ENCODE results near the gene GIT1.

GIT1 gene

DNA sequence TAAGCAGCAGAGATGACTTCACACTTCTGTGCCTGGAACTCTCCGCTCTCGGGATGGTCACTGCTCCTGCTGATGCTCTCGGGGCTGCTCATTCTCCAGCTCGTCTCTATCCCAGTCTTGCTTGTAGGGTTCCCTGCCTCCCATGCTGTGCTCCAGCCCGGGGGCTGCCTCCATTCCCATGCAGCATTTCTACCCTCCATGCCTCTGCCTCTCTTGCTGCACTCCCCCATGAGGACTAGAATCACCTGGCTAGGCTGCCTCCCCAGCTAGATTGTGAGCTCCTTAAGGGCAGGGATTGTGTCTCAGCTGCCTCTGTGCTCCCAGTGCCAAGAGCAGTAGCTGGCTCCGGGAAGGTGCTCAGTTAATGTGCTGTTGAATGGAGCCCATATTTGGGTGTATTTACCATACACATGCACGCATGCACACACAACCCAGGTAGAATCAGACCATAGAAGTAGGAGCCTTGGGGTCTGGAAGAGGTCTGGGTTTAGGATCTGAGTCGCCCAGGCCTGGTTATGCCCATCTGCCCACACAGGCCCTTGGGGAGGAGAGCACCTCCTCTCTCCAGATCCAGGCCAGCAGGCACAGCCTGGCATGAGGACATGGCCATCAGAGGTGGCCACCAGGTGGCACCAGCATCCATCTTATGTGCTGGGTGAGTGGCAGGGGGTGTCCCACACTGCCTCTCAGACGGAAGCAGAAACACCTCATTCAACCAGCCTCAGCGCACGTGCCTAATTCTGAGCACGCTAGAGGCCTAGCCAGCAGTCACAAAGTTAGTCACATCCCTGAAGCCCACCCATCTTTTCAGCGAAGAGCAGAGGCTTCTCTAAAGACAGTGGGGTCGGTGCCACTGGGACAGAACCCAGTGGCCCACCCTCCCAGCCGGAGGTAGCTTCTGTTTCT is 9.3 kb downstream of the GIT1 start:
- peak; percentile 87 for DNase-seq (ENCODE audit: low spot score)

GRCh38 chr17:29578626-29579485 is 10.6 kb downstream of the GIT1 start:
- peak; percentile 3 for DNase-seq (ENCODE audit: low spot score)

GRCh38 chr17:29577385-29578211 is 11.8 kb downstream of the GIT1 start:
- peak; percentile 77 for DNase-seq (ENCODE audit: low spot score)

- no peak for DNase-seq (ENCODE audit: low spot score)
These were observed 12.5 kb downstream of the GIT1 start for GRCh38 chr17:29577001-29577370.

DNA sequence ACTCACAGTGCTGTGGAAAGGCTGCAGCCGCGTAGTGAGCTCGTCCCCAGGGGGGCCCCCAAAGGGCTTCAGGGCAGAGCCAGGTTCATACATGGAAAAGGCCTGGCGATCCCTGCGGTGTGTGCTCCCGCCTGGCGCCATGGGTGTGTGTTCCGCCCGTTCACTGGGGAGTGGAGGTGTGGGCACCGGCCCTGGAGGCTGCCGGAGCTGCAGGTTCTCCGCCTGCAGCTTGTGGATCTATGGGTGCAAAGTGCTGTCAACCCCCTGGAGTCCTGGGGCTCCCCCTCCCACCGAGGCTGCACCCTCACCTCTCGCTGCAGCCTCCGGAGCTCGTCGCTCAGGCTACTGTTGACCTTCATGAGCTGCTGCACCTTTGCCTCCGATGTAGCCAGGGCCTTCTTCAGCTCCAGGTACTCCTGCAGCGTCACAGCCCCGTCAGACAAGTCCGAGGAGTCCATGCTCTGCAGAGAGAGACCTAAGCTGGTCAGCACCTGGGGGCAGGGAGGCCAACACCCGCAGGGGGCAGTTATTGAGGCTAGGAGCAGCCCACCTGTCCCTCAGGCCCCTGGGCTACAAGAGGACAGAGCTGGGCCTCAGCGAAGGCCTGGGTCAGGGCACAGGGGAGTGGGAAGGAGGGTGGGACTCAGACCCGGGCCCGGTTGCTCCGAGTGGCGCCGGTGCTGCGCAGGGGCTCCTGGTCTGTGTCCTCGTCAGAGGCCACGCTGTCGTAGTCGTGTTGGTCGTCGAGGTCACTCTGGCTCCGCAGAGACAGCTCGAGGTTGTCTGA is 13.0 kb downstream of the GIT1 start:
- DNase-seq (ENCODE audit: low spot score): no peak

GRCh38 chr17:29575511-29576213 is 13.8 kb downstream of the GIT1 start:
- DNase-seq (ENCODE audit: low spot score): no peak

GRCh38 chr17:29574732-29575510 is 14.5 kb downstream of the GIT1 start:
- DNase-seq (ENCODE audit: low spot score): no peak

DNA sequence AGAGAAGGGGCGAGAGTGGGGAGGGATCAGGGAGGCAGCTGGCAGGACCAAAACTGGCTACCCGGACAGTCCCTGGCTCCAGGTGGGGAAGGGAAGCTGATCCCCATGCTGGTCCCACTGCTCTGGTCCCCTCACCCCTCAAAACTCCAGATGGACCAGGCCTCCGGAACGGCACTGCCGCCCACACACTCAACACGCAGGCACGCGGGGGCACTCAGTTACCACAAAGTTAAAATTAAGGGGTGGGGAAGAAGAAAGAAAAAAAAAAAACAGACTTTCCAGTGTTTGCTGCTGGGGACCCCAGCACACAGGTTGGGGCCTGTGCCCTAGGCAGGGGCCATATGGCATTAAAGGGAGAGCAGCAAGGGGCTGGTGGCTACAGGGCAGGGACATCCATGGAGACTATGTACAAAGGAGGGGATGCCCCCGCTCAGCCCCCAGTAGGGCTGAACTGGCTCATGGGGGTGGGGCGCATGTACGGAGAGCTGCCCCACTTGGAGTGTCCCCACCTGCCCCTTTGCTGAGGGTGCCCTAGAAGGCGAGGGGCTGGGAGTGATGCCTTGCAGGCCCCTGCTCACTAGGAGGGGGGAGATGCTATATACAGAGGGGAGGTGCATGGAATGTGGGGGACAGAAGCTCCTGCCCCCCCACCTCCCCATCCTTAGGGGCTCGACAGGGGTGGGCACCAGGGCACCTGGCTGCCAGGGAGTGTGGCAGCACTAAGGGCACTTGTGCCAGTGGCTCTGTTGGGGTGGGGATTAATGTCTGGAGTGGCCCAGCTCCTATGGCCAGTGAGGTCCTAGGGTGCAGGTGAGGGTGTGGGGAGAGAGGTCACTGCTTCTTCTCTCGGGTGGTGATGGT is 15.3 kb downstream of the GIT1 start:
- peak; percentile 4 for DNase-seq (ENCODE audit: low spot score)

DNA sequence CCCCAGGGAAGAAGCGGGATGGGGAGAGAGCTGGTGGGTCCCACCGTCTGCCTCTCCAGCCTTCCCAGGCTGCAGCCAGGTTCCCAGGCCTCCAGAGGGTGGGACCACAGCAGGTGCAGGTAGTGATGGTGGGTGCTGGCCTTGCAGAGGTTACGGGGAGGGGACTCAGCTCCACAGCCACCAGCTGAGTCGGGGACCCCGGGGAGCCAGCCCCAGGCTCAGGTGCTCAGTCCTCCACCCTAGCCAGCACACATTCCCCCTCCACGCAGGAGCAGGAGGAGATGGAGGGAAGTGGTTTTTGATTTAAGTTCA is 15.9 kb downstream of the GIT1 start:
- peak; percentile 4 for DNase-seq (ENCODE audit: low spot score)

- peak; percentile 50 for DNase-seq (ENCODE audit: low spot score)
These were observed 16.5 kb downstream of the GIT1 start for GRCh38 chr17:29572691-29573557.

- no peak for DNase-seq (ENCODE audit: low spot score)
These were observed 17.4 kb downstream of the GIT1 start for GRCh38 chr17:29571883-29572681.

GRCh38 chr17:29571486-29571882 is 18.0 kb downstream of the GIT1 start:
- DNase-seq (ENCODE audit: low spot score): no peak

- peak; percentile 7 for DNase-seq (ENCODE audit: low spot score)
These were observed 18.9 kb downstream of the GIT1 start for GRCh38 chr17:29570521-29570920.

- DNase-seq (ENCODE audit: low spot score): no peak
These were observed 20.1 kb downstream of the GIT1 start for GRCh38 chr17:29569245-29569950.

DNA sequence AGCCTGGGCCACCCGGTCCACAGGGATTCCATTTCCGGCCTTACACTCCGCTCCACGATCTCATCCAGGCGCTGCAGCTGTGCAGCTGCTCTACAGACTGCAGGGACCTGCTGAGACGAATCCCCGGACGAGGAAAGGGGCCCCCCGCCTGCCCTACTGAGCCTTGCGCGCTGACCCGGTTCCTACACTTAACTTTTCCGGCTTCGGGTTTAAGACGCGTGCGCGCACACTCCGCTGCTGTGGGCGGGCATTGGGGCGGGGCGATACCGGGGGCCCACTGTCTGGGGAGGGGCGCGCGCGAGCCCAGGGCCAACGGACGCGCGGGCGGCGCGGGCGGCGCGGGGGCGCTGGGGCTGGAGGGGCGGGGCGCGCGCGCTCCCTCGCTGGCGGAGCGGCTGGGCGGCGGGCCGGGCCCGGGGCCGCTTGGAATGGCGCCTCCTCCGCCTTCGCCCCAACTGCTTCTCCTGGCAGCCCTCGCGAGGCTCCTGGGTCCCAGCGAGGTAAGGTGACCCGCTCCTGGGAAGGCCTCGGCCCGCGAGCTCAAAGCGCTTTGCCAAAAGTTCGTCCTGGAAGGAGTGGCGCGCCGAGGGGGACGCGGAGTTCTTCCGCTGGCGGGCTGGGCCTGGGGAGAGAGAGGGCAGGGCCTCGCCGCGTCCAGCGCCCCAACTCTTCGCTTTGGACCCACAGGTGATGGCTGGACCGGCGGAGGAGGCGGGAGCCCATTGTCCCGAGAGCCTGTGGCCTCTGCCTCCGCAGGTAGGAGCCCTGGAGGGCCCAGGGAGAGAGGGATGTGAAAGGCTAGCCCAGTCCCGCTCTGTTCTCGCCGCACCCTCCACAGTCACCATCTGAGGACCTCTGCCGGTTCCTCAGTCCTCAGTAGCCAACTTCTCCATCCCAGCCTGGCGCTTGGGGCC is 20.9 kb downstream of the GIT1 start, which contains the start of gene TP53I13:
Gene TP53I13 (plus strand): TSS at position 371 of the 914 bp plus-strand sequence. CDS start 58 bp downstream, at position 429.
- DNase-seq (ENCODE audit: low spot score): peak; percentile 76
